Measurements from ENCODE around the gene DOCK11. TPM values are rescaled to one million over a fixed set of nuclear protein-coding genes. Genes with fewer than 3 reads are reported as not detected.

DOCK11 gene
- total RNA-seq, 4 donors from 2014 or later: 131 to 240 (median 175) TPM

DNA sequence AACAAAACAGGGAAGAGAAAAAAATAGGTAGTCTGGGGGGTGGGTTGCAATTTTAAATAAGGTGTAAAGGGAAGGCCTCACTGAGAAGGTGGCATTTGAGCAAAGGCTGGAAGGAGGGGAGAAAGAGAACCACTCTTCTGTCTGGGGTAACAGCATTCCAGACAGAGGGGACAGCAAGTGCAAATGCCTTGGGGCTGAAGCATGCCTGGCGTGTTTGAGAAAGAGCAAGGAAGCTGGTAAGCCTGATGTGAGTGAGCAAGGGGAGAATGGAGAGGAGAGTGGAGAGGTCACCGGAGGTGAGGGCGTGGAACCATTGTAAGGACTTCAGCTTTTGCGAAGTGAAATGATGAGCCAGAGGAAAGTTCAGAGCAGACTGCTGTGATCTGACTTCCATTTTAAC, 19.7 kb upstream of the DOCK11 start:
- TF ChIP-seq, protein P1, sequence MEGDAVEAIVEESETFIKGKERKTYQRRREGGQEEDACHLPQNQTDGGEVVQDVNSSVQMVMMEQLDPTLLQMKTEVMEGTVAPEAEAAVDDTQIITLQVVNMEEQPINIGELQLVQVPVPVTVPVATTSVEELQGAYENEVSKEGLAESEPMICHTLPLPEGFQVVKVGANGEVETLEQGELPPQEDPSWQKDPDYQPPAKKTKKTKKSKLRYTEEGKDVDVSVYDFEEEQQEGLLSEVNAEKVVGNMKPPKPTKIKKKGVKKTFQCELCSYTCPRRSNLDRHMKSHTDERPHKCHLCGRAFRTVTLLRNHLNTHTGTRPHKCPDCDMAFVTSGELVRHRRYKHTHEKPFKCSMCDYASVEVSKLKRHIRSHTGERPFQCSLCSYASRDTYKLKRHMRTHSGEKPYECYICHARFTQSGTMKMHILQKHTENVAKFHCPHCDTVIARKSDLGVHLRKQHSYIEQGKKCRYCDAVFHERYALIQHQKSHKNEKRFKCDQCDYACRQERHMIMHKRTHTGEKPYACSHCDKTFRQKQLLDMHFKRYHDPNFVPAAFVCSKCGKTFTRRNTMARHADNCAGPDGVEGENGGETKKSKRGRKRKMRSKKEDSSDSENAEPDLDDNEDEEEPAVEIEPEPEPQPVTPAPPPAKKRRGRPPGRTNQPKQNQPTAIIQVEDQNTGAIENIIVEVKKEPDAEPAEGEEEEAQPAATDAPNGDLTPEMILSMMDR (IDR thresholded peaks at IDR 0.05; ENCODE audit: low read depth): no peak

DNA sequence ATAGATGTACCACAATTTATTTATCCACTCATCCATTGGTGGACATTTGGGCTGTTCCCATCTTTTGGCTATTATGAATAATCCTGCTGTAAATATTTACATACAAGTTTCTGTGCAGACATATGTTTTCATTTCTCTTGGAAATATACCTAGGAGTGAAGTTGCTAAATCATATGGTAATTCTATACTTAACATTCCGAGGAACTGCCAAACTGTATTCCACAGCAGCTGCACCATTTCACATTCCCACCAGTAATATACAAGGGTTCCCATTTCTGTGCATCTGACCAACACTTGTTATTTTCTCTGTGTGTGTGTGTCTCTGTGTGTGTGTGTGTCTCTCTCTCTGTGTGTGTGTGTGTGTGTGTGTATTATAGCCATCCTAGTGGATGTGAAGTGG, 15.4 kb upstream of the DOCK11 start:
- TF ChIP-seq, protein P1 (IDR thresholded peaks at IDR 0.05; ENCODE audit: low read depth): no peak

DNA sequence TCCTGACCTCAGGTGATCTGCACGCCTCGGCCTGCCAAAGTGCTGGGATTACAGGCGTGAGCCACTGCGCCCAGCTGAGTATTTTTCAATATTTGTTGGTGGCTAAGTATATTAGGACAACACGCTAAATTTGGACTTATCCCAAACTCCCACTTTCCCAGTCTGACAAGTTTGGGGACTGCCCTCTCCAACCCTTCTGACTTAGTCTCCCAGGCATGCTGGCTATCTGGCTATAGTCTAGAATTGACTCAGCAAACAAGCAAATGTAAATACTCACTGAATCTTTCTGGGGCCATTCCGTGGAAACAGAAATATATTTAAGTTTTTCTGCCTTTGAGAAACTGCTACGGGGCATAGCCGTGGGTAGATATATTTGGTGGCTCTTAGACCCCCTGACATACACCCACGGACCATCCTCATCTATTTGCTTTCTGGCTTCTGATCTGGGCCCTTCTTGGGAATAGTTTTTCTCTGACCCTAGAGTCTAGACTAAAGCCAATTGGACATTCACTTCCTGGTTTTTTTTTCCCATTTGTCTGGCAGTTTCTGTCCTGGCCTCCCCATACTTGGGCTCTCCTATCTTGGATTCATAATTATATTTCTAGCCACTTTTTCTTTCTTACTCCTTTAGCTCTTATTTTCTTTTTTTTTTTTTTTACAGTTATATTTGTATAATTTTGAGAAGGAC, 11.3 kb upstream of the DOCK11 start:
- TF ChIP-seq, protein P1 (IDR thresholded peaks at IDR 0.05; ENCODE audit: low read depth): no peak

DNA sequence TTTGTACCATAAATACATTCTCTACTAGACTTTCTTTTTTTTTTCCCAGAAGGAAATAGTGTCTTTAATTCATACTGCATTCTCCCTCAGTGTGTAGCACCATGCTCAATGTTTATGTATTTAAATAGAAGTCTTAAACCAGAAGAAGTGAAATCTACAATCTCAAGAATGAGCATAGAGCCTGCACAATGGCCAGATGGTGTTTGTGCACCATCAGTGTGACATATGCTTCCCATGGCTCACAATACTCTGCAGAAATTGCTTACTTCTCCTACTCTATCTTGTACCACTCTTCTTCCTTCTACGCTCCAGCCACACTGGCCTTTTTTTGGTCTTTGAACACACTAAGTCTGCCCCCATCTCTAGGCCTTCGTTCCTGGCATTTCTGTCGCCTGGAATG, 2.6 kb upstream of the DOCK11 start:
- TF ChIP-seq, protein P1 (IDR thresholded peaks at IDR 0.05; ENCODE audit: low read depth): no peak

DNA sequence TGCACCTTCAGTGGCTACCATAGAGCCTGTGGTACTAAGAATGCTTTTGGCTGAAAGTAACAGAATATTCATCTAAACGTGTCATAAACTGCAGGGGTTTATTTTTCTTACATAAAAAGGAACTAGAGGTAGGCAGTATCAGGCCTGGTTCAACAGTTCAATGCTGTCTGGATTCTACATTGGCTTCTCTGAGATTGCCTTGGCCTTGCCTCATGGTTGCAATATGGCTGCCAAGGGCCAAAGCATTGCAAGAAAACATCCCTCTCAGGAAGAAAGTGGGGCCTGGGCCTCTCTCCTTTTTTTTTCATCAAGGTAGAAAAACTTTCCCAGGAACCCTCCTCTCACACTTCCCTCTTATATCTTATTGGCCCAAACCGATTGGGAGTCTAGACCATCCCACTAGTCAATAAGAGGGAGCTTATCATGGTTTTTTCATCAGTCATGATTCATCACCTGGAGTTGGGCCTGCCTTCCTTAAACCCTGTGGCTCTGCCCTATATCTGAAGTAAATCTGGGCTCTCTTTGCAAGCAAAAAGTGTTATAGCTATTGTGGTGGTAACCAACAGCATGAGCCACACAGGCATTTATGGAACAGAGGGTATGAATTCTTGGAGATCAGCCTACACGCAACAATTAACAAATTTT, 1.8 kb upstream of the DOCK11 start:
- TF ChIP-seq, protein P1 (IDR thresholded peaks at IDR 0.05; ENCODE audit: low read depth): no peak

DNA sequence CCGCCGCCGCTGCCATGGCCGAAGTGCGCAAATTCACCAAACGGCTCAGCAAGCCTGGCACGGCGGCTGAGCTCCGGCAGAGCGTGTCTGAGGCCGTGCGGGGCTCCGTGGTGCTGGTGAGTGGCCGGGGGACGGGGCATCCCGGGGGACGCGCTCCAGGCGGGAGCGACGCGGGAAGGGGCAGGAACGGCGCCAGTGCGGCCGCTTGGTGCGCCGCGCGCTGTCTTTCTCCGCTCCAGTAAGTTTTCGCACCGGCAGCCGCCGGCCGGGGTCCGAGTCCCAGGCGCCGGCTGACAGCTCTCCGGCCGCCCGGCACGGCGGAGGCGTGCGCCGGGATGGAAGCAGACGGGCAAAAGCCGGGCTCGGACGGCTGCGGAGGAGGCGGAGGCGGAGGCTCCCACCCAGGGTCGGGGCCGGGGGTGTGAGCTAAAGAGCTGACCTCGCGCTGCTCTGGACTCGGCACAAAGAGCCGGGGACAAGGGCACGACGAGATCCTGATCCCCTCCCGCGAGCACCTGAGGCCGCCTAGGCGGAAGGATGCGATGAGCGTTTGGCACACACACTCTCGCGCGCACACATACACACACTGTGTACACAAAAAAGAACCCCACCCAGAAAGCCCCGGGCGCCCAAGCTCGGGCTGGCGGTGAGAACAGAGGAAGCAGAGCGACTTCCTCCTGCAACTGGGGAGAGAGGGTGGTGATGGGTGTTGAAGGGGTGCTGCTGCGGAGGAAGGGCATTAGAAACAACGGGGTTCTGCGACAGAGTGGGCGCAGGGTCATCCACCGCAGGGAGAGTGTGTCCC, 545 bp downstream of the DOCK11 start:
- TF ChIP-seq, protein P1 (IDR thresholded peaks at IDR 0.05; ENCODE audit: low read depth): no peak

DNA sequence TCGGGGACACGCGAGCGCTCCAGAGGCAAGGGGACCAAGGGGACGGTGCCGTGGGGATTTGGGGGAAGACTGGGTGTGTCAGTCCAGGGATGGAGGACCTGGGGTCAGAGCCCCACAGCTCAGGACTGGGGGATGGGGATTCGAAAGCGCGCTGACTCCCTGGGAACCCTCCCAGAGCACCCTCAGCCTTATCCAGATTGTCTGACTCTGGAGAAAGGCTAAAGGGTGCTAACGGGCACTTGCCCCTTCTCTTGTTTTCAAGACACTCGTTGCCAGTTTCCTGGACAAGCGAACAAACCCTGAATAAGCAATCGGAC, 1.1 kb downstream of the DOCK11 start:
- TF ChIP-seq, protein P1 (IDR thresholded peaks at IDR 0.05; ENCODE audit: low read depth): no peak

Measured in subcutaneous adipose tissue (tissue), 4 donors.